Renal pelvis (tissue), 4 donors: ENCODE results near the gene ZNF839. TPM values are rescaled to one million over a fixed set of nuclear protein-coding genes. Genes with fewer than 3 reads are reported as not detected.

Source experiments
- DNase-seq: peaks from one replicate; pipeline ENCODE4 v3.0.0-alpha.2; 2013
- polyA plus RNA-seq, 3 donors: library from polyadenylated mRNA; unstranded; fragments of 120-200 nt; gene quantifications; one replicate each; pipeline ENCODE4 v1.2.1, GENCODE V29; 2013; ENCODE audit not compliant: insufficient read length in 3 of 3

ZNF839 gene
- polyA plus RNA-seq, 3 donors: 13.7 to 22.3 (median 21.3) TPM

DNA sequence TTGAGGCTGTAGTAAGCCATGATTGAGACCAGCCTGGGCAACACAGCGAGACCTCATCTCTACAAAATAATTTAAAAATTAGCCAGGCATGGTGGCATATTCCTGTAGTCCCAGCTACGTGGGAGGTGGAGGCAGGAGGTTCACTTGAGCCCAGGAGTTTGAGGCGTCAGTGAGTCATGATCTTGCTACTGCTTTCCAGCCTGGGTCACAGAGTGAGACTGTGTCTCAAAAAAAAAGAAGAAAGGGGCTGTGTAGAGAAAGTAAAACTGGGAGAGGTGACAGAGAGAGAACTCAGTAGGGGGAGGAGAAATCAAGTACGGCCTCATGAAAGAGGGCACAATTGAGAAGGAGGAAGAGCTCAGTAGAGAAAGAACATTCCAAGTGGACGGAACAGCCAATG lies 55.6 kb downstream of the ZNF839 start:
- DNase-seq: no peak

DNA sequence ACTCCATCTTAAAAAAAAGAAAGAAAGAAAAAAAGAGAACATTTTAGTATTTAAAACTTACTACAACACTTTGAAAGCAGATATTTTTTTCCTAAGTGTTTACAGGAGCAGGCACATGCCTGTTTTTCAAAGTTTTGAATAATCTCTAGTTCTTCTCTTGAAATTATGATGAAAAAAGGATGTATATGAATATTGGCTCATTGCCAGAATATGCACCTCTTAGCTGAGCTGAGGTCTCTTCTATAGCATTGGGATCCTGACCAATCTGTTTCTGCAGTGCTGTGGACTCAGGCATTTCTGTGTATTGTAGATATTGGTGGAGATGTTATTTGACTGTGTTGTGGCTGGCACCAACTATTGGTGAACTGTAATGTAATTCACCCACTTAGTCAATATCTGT lies 58.1 kb downstream of the ZNF839 start:
- no peak for DNase-seq

DNA sequence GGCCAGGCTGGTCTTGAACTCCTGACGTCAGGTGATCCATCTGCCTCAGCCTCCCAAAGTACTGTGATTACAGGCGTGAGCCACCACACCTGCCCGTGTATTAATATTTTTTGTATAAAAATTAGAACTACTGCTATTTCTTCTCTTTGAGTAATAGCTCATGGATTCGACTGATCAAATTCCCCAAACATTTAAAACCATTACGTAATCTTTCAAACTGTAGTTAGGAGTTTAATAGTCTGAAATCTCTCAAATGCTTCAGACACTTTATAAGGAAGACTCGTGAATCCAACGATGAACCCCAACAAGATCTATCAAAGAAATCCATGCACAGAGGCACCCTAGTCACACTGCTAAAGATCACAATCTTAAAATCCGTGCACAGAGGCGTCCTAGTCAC lies 59.3 kb downstream of the ZNF839 start:
- no peak for DNase-seq

DNA sequence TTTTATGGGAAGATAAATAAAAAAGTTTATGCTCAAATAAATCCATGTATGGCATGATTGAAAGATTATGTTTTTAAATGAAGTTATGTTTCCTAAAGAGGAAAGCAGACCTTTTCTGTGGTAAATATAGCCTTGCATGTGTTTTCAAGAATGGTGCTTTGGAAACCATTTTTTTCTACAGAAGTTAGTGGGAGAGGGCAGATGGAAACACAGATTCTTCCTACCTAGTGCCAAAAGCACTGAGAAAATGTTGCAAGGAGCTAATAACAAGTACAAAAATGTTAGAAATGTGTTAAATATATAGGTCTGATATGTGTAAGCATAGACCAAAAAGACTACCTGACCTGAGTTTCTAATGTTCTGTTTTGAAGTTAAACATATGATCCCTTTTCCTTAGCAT lies 67.5 kb downstream of the ZNF839 start:
- DNase-seq: no peak

DNA sequence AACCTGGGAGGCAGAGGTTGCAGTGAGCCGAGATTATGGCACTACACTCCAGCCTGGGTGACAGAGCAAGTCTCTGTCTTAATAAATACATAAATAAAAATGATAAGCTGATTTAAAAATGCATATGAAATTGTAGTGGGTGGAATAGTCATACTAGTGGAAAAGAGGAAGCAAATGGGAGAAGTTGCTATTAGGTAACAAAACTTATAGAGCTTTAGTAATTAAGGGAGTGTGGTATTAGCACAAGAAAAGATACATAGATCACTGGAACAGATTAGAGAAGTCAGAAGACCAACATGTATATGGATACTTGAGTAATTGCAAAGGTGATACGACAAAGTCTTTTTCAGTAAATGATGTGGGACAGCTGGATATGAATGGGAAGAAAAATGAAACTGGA lies 69.7 kb downstream of the ZNF839 start:
- DNase-seq: no peak

DNA sequence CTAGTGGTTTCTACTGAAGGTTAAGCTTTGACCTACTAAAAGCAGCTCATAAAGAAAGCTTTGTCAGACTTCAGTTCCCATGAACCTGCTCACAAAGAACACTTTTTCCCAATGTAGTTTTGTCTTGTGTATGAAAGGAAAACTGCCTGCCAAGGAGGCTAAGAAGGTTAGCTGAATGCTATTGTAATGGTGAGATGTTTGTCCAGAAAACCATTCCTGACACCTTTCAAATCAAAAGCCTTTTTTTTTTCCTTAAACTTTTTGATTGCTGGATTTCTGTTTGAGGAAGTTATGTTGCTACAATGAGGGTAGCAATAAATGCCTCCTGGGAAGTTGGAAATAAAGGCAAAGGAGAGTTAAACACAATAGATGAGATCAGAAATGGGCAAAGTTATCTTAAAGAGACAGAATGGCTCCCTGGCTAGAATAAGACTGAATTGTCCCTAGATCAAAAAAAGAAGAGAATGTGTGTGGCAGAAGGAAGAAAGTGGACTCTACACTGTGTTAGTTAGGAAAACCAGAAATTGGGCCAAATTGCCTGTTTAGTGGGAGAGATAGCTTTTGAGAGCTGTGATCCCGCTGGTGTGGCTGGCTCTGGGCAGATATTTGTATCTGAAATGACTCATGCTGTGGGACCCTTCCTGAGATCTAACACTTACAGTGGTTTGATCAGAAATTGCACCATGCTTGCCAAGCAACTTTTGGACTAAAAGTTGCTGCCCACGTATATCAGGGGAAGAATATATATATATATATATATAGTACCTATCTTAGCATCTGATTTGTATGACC lies 70.7 kb downstream of the ZNF839 start:
- DNase-seq: no peak

Other genes with a start within 250 kb of the ZNF839 start
- gene HSP90AA1, start 232.7 kb upstream of the ZNF839 start, polyA plus RNA-seq: 100 to 1,000 TPM; 572 to 781 (median 778) TPM
- gene WDR20, start 179.8 kb upstream of the ZNF839 start, polyA plus RNA-seq: 10 to 100 TPM; 27.8 to 35.1 (median 33.4) TPM
- gene MOK, start 14.6 kb upstream of the ZNF839 start, polyA plus RNA-seq: 10 to 100 TPM; 27.8 to 42.0 (median 36.1) TPM
- gene CINP, start 43.1 kb downstream of the ZNF839 start, polyA plus RNA-seq: 10 to 100 TPM; 34.1 to 36.0 (median 34.6) TPM
- 10 to 100 TPM; 18.4 to 20.9 (median 18.5) TPM for gene TECPR2, start 43.2 kb downstream of the ZNF839 start, polyA plus RNA-seq
- gene ANKRD9, start 190.0 kb downstream of the ZNF839 start, polyA plus RNA-seq: 1 to 10 TPM; 5.5 to 7.5 (median 7.2) TPM